GM18511 (cell line): ENCODE data around the gene DLG3.
"Not testable (repeated sequence)": the region's sequence is repeated elsewhere in the genome, so short reads cannot be mapped to it uniquely, and the experiment has no call there.

Experiments used
- ATAC-seq: cut with Tn5 transposase; IDR thresholded peaks from one replicate; pipeline ENCODE4 v1.9.1; 2021; ENCODE audit warnings: mild to moderate bottlenecking, moderate library complexity; ENCODE audit not compliant: unreplicated experiment

The DLG3 gene

GRCh38 chrX:70444326-70444945, at the start of gene DLG3:
TSS of gene DLG3 (plus strand) at chrX:70444835. CDS start at chrX:70445202, 367 bp downstream.
- peak; percentile 53 for ATAC-seq

GRCh38 chrX:70398899-70399298, 45.7 kb upstream of the DLG3 start:
- ATAC-seq: no peak

GRCh38 chrX:70400181-70400580, 44.5 kb upstream of the DLG3 start:
- ATAC-seq: not testable (repeated sequence)

- ATAC-seq: no peak
Measured at GRCh38 chrX:70402721-70403120, 41.9 kb upstream of the DLG3 start.

GRCh38 chrX:70405003-70405402, 39.6 kb upstream of the DLG3 start:
- ATAC-seq: no peak

- ATAC-seq: no peak
Measured at GRCh38 chrX:70410921-70411320, 33.7 kb upstream of the DLG3 start.

- ATAC-seq: no peak
Measured at GRCh38 chrX:70411475-70411874, 33.2 kb upstream of the DLG3 start.

- no peak for ATAC-seq
Measured at GRCh38 chrX:70421618-70422017, 23.0 kb upstream of the DLG3 start.

- no peak for ATAC-seq
Measured at GRCh38 chrX:70422851-70423341, 21.7 kb upstream of the DLG3 start, which contains the start of gene GDPD2. TSS of gene GDPD2 (plus strand) at chrX:70423314. CDS start at chrX:70424985, 1,671 bp downstream.

GRCh38 chrX:70423936-70424675, 20.5 kb upstream of the DLG3 start:
- no peak for ATAC-seq

GRCh38 chrX:70424801-70425200, 19.8 kb upstream of the DLG3 start:
- ATAC-seq: no peak

- no peak for ATAC-seq
Measured at GRCh38 chrX:70426286-70427278, 18.1 kb upstream of the DLG3 start.

- no peak for ATAC-seq
Measured at GRCh38 chrX:70427365-70427764, 17.3 kb upstream of the DLG3 start.

- no peak for ATAC-seq
Measured at GRCh38 chrX:70429759-70430158, 14.9 kb upstream of the DLG3 start.

GRCh38 chrX:70432936-70433847, 11.4 kb upstream of the DLG3 start:
- peak; percentile 2 for ATAC-seq

GRCh38 chrX:70433848-70434351, 10.7 kb upstream of the DLG3 start:
- ATAC-seq: peak; percentile 75

GRCh38 chrX:70434352-70434866, 10.2 kb upstream of the DLG3 start:
- peak; percentile 57 for ATAC-seq

- no peak for ATAC-seq
Measured at GRCh38 chrX:70434914-70435586, 9.6 kb upstream of the DLG3 start.

- no peak for ATAC-seq
Measured at GRCh38 chrX:70436343-70436742, 8.3 kb upstream of the DLG3 start.
